ENCODE results near the gene CCDC92.

Gene CCDC92

DNA sequence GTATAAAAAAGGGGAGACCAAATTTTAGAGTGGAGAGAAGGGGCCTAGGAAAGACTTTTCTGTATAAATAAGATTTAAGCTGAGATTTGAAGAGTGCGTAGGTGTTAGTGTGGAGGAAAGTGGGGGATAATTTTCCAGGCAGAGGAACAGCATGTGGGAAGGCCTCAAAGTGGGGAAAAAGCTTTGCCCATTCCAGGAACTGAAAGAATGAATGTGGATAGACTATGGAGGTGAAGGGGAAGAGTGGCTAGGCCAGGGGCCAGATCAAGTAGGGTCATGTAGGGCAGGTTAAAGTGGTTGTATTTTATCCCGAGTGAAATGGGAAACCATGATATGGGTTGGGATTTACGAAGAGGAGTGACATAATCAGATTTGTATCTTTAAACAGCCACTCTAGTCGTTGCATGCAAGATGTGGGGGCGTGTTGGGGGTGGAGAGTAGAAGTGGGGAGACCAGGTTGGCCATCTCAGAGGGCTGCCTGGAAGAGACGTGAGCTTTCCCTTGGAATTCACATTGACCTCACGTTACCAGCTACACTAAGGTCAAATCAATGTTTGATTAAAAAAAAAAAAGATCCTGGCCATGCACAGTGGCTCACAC is 3.7 kb upstream of the CCDC92 start:
- DNase-seq (ENCODE audit: low spot score) = no peak

GRCh38 chr12:123973552-123974341 is 1.1 kb upstream of the CCDC92 start:
- peak; percentile 46 for DNase-seq (ENCODE audit: low spot score)

- peak; percentile 65 for DNase-seq (ENCODE audit: low spot score)
These were observed 718 bp downstream of the CCDC92 start for GRCh38 chr12:123971770-123972456.

GRCh38 chr12:123971449-123971769 is 1.2 kb downstream of the CCDC92 start:
- DNase-seq (ENCODE audit: low spot score) = no peak

GRCh38 chr12:123967121-123967586 is 5.5 kb downstream of the CCDC92 start:
- no peak for DNase-seq (ENCODE audit: low spot score)

- DNase-seq (ENCODE audit: low spot score) = no peak
These were observed 6.0 kb downstream of the CCDC92 start for GRCh38 chr12:123966596-123966995.

GRCh38 chr12:123965382-123965781 is 7.2 kb downstream of the CCDC92 start:
- no peak for DNase-seq (ENCODE audit: low spot score)

- no peak for DNase-seq (ENCODE audit: low spot score)
These were observed 8.8 kb downstream of the CCDC92 start for GRCh38 chr12:123963821-123964220.

- no peak for DNase-seq (ENCODE audit: low spot score)
These were observed 10.1 kb downstream of the CCDC92 start for GRCh38 chr12:123962513-123962912.

GRCh38 chr12:123961585-123962345 is 10.9 kb downstream of the CCDC92 start:
- no peak for DNase-seq (ENCODE audit: low spot score)

- no peak for DNase-seq (ENCODE audit: low spot score)
These were observed 11.8 kb downstream of the CCDC92 start for GRCh38 chr12:123960856-123961255.

DNA sequence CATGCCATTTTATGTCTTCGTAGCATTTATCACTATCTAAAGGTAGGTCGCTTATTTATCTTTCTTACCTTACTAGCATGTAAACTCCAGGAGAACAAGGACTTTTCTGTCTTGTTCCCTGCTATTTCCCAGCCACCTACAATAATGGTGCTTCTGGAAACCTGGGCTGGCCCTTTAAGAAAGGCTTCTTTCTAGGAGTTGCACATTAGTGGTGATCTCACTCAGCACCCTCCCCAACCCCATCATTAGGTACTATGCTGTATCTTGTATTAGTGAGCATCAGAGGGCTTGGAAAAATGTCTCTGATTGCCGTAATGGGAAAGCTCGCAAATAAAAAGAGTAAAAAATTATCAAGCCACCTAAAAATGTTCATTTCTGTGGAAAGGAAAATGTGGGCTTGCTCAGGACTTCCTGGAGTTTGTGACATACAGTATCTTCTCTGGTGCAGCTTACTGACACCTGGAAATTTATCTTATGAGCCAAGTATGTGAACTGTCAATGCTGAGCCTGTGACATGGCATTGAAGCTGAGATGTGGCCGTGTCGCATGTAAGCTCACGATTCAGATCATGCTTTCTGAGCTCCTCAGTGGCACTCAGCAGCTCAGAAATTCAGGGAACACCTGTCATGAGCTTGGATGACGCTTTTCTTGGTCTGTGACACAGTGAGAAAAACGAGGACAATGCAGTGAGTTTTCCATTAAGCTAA is 12.4 kb downstream of the CCDC92 start:
- DNase-seq (ENCODE audit: low spot score) = no peak

DNA sequence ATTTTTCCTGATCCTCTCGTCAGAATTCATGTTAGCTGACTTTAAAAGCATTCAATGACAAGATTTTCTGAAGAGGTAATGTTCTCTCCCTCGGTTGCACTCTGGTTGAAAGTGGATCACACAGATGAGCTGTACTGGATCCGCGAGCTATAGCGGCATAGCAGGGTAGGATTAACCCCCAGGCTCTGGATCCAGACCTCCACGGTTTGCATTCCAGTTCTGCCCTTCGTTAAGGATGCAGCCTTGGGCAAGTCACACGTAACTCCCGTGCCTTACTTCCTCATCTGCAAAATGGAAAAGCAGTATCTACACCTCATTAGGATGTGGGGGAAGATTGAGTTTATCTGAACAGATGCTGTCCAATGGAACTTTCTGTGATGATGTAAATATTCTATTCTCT is 13.8 kb downstream of the CCDC92 start:
- no peak for DNase-seq (ENCODE audit: low spot score)

DNA sequence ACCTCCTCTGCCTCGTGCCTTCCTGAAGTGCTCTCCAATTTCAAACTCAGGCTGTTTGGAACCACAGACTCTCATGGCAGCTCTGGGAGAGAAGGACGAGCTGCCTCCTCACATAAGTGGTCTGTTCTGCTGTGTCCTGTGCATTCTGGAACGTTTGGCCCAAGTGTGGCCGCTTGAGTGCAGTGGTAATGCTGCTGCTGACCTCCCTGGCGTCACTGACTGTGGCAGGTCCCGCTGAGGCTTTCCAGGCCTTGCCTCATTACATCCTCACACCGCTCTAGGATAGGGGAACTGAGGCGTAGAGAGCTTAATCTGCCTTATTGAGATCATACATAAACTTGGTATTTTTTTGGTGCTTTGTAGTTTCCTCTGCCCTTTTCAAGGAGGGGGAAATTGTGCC is 14.2 kb downstream of the CCDC92 start:
- no peak for DNase-seq (ENCODE audit: low spot score)

- no peak for DNase-seq (ENCODE audit: low spot score)
These were observed 15.4 kb downstream of the CCDC92 start for GRCh38 chr12:123957196-123957595.

DNA sequence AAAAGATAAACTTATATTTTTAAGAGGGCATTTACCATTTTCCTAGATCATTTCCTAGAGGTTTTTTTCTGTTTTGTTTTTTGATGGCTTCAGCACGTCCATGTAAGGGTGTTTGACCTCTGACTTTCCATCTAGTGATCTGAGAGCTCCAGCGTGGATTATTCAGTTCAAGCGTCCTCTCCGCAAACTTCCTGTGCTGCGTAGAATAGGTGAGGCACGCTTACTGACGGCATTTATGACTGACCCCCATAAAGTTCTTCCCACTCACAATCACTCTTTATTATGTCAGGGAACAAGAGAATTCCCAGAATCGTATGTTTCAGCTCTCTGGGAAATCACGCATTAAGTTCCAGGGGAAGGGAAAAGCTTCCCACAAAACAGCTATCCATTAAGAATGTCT is 16.4 kb downstream of the CCDC92 start:
- no peak for DNase-seq (ENCODE audit: low spot score)

DNA sequence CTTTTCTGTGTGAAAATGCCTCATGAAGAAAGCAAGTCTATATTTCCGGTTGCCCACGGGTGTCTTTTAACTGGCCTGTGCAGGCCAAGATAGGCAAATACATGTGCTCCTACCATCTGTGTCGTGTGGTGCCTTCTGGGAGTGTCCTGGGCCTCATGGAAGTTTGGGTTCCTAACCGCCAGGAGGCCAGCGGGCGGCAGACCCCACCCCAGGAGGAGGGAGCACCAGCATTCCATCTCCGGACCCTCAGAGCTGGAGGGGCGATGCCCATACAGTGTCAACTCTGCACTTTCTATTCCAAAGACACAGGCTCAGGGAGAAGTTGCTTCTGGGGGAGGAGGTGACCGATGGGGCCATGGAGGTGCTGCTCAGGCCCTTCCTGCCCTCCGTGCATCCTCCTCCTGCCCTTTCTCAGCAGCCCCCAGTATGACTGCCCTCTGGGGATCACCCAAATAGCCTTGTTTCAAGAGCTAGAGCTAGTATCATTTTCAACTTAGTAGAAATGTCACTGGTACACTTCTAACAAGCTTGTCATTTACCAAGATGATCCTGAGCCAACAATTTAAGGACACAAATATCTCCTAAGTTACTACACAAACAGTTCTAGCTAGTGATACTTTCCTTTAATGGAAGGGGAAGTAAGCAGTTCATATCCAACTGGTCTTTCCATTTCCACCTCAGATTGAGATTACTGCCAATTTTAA is 17.8 kb downstream of the CCDC92 start:
- no peak for DNase-seq (ENCODE audit: low spot score)

DNA sequence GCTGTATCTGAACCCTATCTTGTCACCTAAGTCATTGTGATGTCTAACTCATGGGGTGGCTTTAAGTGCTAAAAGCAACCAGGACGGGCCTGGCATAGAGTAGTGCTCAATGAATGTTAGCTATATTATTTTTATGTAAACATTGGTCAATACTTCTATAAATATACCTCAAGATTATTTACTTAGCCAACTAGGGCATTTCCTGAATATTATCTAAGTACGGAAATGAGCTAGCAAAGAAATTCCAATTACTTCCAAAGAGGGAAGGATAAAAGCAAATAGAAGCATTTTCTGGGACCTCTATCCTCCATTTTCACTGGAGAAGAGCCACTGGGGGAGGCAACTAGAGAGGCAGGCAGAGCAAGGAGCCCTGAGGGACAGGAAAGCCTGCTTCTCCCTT is 20.6 kb downstream of the CCDC92 start:
- no peak for DNase-seq (ENCODE audit: low spot score)

DNA sequence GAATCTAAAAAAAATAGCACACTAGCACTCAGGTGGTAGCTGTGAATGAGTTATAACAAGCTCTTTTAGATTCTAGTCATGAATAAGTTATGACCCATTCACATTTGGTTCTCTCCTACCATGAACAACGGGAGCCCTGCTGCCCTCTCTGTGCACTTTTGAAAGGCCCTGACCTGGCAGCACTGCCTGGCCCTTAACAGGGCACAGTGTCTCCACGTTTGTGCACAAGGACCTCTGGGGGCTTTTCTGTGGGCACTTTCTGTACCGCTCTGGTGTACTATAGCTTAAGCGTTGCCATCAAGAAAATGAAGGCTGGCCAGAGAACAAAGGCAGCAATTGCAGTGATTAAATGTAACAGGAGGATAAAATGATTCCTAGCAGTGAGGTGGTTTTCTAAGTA is 21.2 kb downstream of the CCDC92 start:
- no peak for DNase-seq (ENCODE audit: low spot score)

DNA sequence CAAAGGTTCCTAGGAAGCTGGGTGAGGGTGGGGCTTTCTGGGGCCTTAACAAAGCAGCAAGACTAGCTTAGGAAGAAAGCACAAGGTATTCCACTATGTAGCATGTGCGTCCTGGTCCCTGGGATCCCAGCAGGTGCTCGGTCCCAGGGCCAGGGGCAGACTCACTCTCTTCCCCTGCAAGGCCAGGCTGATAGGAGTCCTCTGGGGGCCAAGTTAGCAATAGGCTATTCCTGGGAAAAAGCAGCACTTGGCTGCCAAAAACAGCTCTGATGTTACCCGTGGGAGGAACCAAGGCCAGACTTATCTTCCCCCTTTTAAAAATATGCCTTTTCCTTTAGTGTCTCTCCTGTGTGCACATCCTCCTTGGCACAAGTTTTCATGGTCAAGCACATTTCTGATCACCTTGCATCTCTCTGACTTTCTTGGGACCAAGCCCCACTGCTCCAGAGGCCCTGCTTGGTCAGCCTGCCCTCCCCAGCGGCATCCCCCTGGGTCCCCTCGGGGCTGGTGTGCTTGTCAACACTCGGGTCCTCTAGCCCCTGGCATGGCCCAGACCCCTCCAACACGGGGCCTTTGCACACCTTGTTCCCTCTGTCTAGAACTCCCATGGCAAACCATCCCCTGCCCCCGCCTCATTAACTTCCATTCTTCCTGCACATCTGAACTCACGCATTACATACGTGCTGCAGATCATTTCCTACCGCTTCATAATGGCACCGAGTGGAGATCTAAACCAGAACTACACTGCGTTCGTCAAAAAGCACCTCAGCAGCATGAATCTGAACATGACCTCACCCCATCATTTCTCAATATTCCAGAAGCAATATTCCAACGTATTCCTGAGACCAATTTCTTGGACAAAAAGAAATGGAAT is 21.9 kb downstream of the CCDC92 start:
- DNase-seq (ENCODE audit: low spot score) = no peak
